Tracheal epithelial cell (primary cell): Measurements from ENCODE around the gene KLHL5. TPM values are rescaled to one million over a fixed set of nuclear protein-coding genes. Genes with fewer than 3 reads are reported as not detected.

Experiments used
- total RNA-seq: library from RNA; depleted of rRNA; stranded (reverse); fragments of >200 nt; gene quantifications from 2 replicates; pipeline ENCODE4 v1.2.1, GENCODE V29; 2014

KLHL5 gene
- 74.2 and 119 TPM in 2 replicates for total RNA-seq

GRCh38 chr4:39062094-39062769 lies at the start of gene KLHL5:
Gene KLHL5 (plus strand): TSS chr4:39062232. CDS start chr4:39062653, 421 bp downstream.

DNA sequence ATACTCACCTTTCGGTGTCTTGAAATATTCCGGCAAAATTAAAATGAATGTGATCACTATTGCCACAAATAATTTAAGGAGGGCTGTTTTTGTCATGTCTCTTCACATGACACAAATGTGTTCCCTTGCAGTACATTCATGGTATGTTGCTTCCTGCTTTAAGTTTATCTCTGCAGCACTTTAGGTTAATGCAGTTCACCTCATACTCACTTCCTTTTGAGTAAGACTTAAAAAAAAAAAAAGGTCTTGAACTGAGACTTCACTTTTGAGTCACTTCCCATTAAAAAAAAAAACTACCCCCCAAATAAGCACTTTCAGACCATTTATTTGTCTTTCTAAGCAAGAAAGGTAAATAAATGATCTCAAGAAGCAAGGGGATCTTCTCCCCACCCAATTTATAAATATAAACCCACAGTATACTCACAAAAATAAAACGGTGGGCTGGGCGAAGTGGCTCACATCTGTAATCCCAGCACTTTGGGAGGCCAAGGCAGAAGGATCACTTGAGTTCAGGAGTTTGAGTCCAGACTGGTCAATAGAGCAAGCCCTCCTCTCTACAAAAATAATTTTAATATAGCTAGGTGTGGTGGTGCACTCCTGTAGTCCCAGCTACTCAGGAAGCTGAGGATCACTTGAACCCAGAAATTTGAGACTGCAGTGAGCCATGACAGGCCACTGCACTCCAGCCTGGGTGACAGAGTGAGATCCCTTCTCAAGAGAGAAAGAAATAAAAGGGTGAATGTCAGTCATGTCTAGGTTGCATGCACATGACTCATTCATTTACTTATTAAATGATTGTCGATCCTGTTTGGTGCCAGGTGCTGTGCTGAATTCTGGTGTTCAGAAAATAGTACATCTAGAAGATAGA lies 29.6 kb upstream of the KLHL5 start, which contains the start of gene TMEM156:
TMEM156 (minus strand) TSS at position 192 of the 868 bp plus-strand sequence; CDS start at position 96, 96 bp downstream.

Other genes starting within 250 kb of the KLHL5 start
- gene TLR6, start 205.4 kb upstream of the KLHL5 start, total RNA-seq, result 0.48 and 0.64 TPM in 2 replicates
- 50.1 and 118 TPM in 2 replicates for gene FAM114A1, start 194.4 kb upstream of the KLHL5 start, total RNA-seq
- gene TMEM156, start 29.8 kb upstream of the KLHL5 start, total RNA-seq, result 11.5 and 11.8 TPM in 2 replicates
- gene WDR19, start 120.3 kb downstream of the KLHL5 start, total RNA-seq, result 9.8 and 9.9 TPM in 2 replicates